ENCODE measurements around the gene PRKAR2B. TPM values are rescaled to one million over a fixed set of nuclear protein-coding genes. Genes with fewer than 3 reads are reported as not detected.

The PRKAR2B gene
- total RNA-seq, 1 donor from 2014 or later: 7.8 TPM

DNA sequence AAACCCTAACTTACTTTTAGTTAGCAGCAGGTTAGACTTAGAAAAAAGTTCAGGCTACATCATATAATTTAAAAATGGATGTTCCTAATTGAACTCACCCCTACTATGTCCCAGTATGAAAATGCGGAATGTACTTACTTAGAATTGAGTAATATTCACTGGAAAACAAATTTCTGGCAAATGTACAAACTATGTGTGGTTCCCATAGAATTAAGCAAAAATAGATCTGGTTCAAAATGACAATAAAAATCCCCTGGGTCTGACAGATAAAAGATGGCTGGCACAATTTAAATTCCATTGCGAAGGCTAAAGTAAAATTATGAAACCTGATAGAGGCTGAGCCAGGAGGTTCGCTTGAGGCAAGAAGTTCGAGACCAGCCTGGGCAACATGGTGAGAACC is 42.4 kb upstream of the PRKAR2B start:
- no peak overlapping the region for H3K4me3 Mint-ChIP-seq
- no peaks in the 10 kb centered on the region for H3K9me3 Mint-ChIP-seq
- TF ChIP-seq CTCF (IDR thresholded peaks at IDR 0.05; ENCODE audit: unreplicated experiment): no peak
- H3K27ac Mint-ChIP-seq: no peak overlapping the region
- no peak for DNase-seq (ENCODE audit: low spot score in 2 of 2, unreplicated experiment in 2 of 2)
- peaks cover 5% of the 10 kb centered on the region for H3K4me1 Mint-ChIP-seq
- no peaks in the 10 kb centered on the region for H3K36me3 Mint-ChIP-seq
- H3K27me3 Mint-ChIP-seq (ENCODE audit: low read depth): no peaks in the 10 kb centered on the region

GRCh38 chr7:107002529-107002998 is 41.9 kb upstream of the PRKAR2B start:
- H3K27ac Mint-ChIP-seq: no peak overlapping the region
- no peaks in the 10 kb centered on the region for H3K9me3 Mint-ChIP-seq
- no peaks in the 10 kb centered on the region for H3K27me3 Mint-ChIP-seq (ENCODE audit: low read depth)
- TF ChIP-seq CTCF (IDR thresholded peaks at IDR 0.05; ENCODE audit: unreplicated experiment): no peak
- H3K4me1 Mint-ChIP-seq: peaks cover 7% of the 10 kb centered on the region
- no peak for DNase-seq (ENCODE audit: low spot score in 2 of 2, unreplicated experiment in 2 of 2)
- no peaks in the 10 kb centered on the region for H3K36me3 Mint-ChIP-seq
- no peak overlapping the region for H3K4me3 Mint-ChIP-seq

- no peak for TF ChIP-seq CTCF (IDR thresholded peaks at IDR 0.05; ENCODE audit: unreplicated experiment)
- H3K4me3 Mint-ChIP-seq: no peak overlapping the region
- H3K27ac Mint-ChIP-seq: peak overlapping the region; percentile 7
- H3K9me3 Mint-ChIP-seq: no peaks in the 10 kb centered on the region
- H3K36me3 Mint-ChIP-seq: no peaks in the 10 kb centered on the region
- DNase-seq (ENCODE audit: low spot score in 2 of 2, unreplicated experiment in 2 of 2): no peak
- no peaks in the 10 kb centered on the region for H3K27me3 Mint-ChIP-seq (ENCODE audit: low read depth)
- H3K4me1 Mint-ChIP-seq: peaks cover 7% of the 10 kb centered on the region
Observed at GRCh38 chr7:107007007-107007891, 37.3 kb upstream of the PRKAR2B start.

DNA sequence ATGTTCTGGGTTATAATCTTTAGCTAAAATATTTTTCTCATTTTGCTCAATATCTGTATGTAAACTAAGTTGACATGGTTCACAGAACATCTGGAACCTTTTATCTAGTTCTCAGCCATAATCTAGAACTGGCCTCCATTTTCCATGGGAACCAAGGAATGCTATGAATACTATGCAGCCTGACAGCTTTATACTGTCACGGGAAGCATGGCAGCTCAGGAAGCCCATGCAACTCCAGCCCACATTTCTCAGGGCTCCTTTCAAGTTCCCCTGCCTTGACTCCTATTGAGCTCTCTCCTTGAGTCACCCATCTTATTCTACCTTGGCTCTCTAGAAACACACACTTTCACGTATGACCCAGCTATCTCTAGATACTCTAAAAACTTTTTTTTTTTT is 36.6 kb upstream of the PRKAR2B start:
- Mint-ChIP-seq H3K27me3 (ENCODE audit: low read depth) (no peaks in the 10 kb centered on the region), H3K27ac (no peak overlapping the region), H3K4me1 (peaks cover 7% of the 10 kb centered on the region), H3K4me3 (no peak overlapping the region), H3K36me3 (no peaks in the 10 kb centered on the region), H3K9me3 (no peaks in the 10 kb centered on the region)
- no peak for DNase-seq (ENCODE audit: low spot score in 2 of 2, unreplicated experiment in 2 of 2)
- TF ChIP-seq CTCF (IDR thresholded peaks at IDR 0.05; ENCODE audit: unreplicated experiment): no peak

- H3K27me3 Mint-ChIP-seq (ENCODE audit: low read depth): no peaks in the 10 kb centered on the region
Observed at GRCh38 chr7:107009846-107010203, 34.7 kb upstream of the PRKAR2B start.

More at GRCh38 chr7:107009846-107010203, 34.7 kb upstream of the PRKAR2B start:
- no peak for TF ChIP-seq CTCF (IDR thresholded peaks at IDR 0.05; ENCODE audit: unreplicated experiment)
- DNase-seq (ENCODE audit: low spot score in 2 of 2, unreplicated experiment in 2 of 2): no peak
- no peak overlapping the region for H3K4me3 Mint-ChIP-seq
- peaks cover 15% of the 10 kb centered on the region for H3K4me1 Mint-ChIP-seq
- H3K36me3 Mint-ChIP-seq: no peaks in the 10 kb centered on the region
- H3K9me3 Mint-ChIP-seq: no peaks in the 10 kb centered on the region
- no peak overlapping the region for H3K27ac Mint-ChIP-seq

Data from mesothelial cell of epicardium (in vitro differentiated cells).